Smooth muscle cell (in vitro differentiated cells): Measurements from ENCODE around the gene LHFPL2. TPM values are rescaled to one million over a fixed set of nuclear protein-coding genes. Genes with fewer than 3 reads are reported as not detected.

Experiments
- DNase-seq: peaks from one replicate; lab custom pipeline; 2025; ENCODE audit not compliant: unreplicated experiment; lab: John Stamatoyannopoulos, UW
- H2AFZ ChIP-seq: fragments of 200-600 bp; sonication (generic); 2 replicates; pipeline ENCODE4 v1.6.0; 2016; ENCODE audit warnings: antibody characterized with exemption, low read depth, mild to moderate bottlenecking
- H3F3A ChIP-seq: fragments of 200-600 bp; sonication (generic); 2 replicates; pipeline ENCODE4 v1.6.0; 2017; ENCODE audit warnings: antibody characterized with exemption, low read depth
- H3K27ac ChIP-seq: fragments of 200-600 bp; sonication (generic); 2 replicates; pipeline ENCODE4 v1.5.1; 2016; ENCODE audit warnings: low read depth, mild to moderate bottlenecking
- H3K27me3 ChIP-seq: fragments of 200-600 bp; sonication (generic); 2 replicates; pipeline ENCODE4 v1.6.1; 2016; ENCODE audit warnings: low read depth, mild to moderate bottlenecking
- H3K36me3 ChIP-seq: fragments of 200-600 bp; sonication (generic); 2 replicates; pipeline ENCODE4 v1.5.1; 2016; ENCODE audit warnings: low read depth
- H3K4me1 ChIP-seq: fragments of 200-600 bp; sonication (generic); 2 replicates; pipeline ENCODE4 v1.5.1; 2016; ENCODE audit warnings: low read depth
- H3K4me2 ChIP-seq: fragments of 200-600 bp; sonication (generic); 2 replicates; pipeline ENCODE4 v1.6.0; 2016; ENCODE audit warnings: mild to moderate bottlenecking
- H3K4me3 ChIP-seq: fragments of 200-600 bp; sonication (generic); 2 replicates; pipeline ENCODE4 v1.5.1; 2016; ENCODE audit warnings: mild to moderate bottlenecking
- H3K79me2 ChIP-seq: fragments of 200-600 bp; sonication (generic); 2 replicates; pipeline ENCODE4 v1.6.0; 2016; ENCODE audit warnings: low read depth, mild to moderate bottlenecking
- H3K9ac ChIP-seq: fragments of 200-600 bp; sonication (generic); 2 replicates; pipeline ENCODE4 v1.6.0; 2016; ENCODE audit warnings: low read depth
- H3K9me3 ChIP-seq: fragments of 200-600 bp; sonication (generic); replicated peaks from 2 replicates; pipeline ENCODE4 v1.5.1; 2016; ENCODE audit warnings: low read depth
- H4K20me1 ChIP-seq: fragments of 200-600 bp; sonication (generic); 2 replicates; pipeline ENCODE4 v1.6.0; 2016; ENCODE audit warnings: low read depth
- CTCF ChIP-seq: fragments of 200-600 bp; sonication (generic); IDR thresholded peaks from 2 replicates; pipeline ENCODE4 v1.5.1; 2017; ENCODE audit warnings: borderline replicate concordance, mild to moderate bottlenecking, antibody characterized with exemption; ENCODE audit not compliant: insufficient read depth, poor library complexity, severe bottlenecking
- WGBS: methylation state at CpG from one replicate; pipeline ENCODE4 v1.1.7; 2016; ENCODE audit warnings: low lambda C conversion rate; 5-methylcytosine and 5-hydroxymethylcytosine counted together
- polyA plus RNA-seq: library from polyadenylated mRNA; unstranded; fragments of >200 nt; fragmentation: Nextera tagmentation; extraction: Ambion mirVana; gene quantifications from 2 replicates; pipeline ENCODE4 v1.2.1, GENCODE V29; 2016
- total RNA-seq: library from RNA; depleted of rRNA; stranded (reverse); fragments of >200 nt; gene quantifications from 2 replicates; pipeline ENCODE4 v1.2.3, GENCODE V29; 2014

Gene LHFPL2
- total and polyA plus RNA-seq, 2 experiments from 2014 or later = 13.4 to 18.6 TPM

- Histone ChIP-seq H3K4me1 (no peaks in the 10 kb centered on the region), H3K36me3 (no peaks in the 10 kb centered on the region), H3K79me2 (no peaks in the 10 kb centered on the region), H3K27ac (no peak overlapping the region), H2AFZ (no peak overlapping the region), H3K4me2 (no peak overlapping the region), H3K27me3 (no peaks in the 10 kb centered on the region), H3K4me3 (no peak overlapping the region), H4K20me1 (no peaks in the 10 kb centered on the region), H3F3A (no peaks in the 10 kb centered on the region), H3K9me3 (no peaks in the 10 kb centered on the region), H3K9ac (no peak overlapping the region)
- DNase-seq = no peak
- 33% methylated on average over 3 of the region's 3 CpGs for WGBS
- no peak for TF ChIP-seq CTCF
These were observed 11.1 kb upstream of the LHFPL2 start for GRCh38 chr5:78659714-78660113.

GRCh38 chr5:78659114-78659513, 10.5 kb upstream of the LHFPL2 start:
- TF ChIP-seq CTCF = no peak
- WGBS = 92% methylated on average over 3 of the region's 3 CpGs
- no peaks in the 10 kb centered on the region for H3K79me2 ChIP-seq
- H3K36me3 ChIP-seq = no peaks in the 10 kb centered on the region
- H3K27me3 ChIP-seq = no peaks in the 10 kb centered on the region
- H3K27ac ChIP-seq = no peak overlapping the region
- H3K9me3 ChIP-seq = no peaks in the 10 kb centered on the region
- no peaks in the 10 kb centered on the region for H4K20me1 ChIP-seq
- no peak for DNase-seq
- H3F3A ChIP-seq = no peaks in the 10 kb centered on the region
- no peak overlapping the region for H3K9ac ChIP-seq
- no peak overlapping the region for H3K4me3 ChIP-seq
- no peaks in the 10 kb centered on the region for H3K4me1 ChIP-seq
- H2AFZ ChIP-seq = no peak overlapping the region
- no peak overlapping the region for H3K4me2 ChIP-seq

- H3K27me3 ChIP-seq = no peaks in the 10 kb centered on the region
- 93% methylated on average over 2 of the region's 2 CpGs for WGBS
- H2AFZ ChIP-seq = no peak overlapping the region
- no peaks in the 10 kb centered on the region for H3F3A ChIP-seq
- H3K9ac ChIP-seq = no peak overlapping the region
- no peak overlapping the region for H3K4me3 ChIP-seq
- TF ChIP-seq CTCF = no peak
- H3K79me2 ChIP-seq = no peaks in the 10 kb centered on the region
- no peak overlapping the region for H3K27ac ChIP-seq
- no peak overlapping the region for H3K4me2 ChIP-seq
- H3K9me3 ChIP-seq = no peaks in the 10 kb centered on the region
- H3K4me1 ChIP-seq = no peaks in the 10 kb centered on the region
- no peaks in the 10 kb centered on the region for H4K20me1 ChIP-seq
- no peaks in the 10 kb centered on the region for H3K36me3 ChIP-seq
- DNase-seq = no peak
These were observed 8.6 kb upstream of the LHFPL2 start for GRCh38 chr5:78657201-78657600.

GRCh38 chr5:78655746-78656290, 7.2 kb upstream of the LHFPL2 start:
- Histone ChIP-seq H3K79me2 (no peaks in the 10 kb centered on the region), H3F3A (no peaks in the 10 kb centered on the region), H3K36me3 (no peaks in the 10 kb centered on the region), H2AFZ (no peak overlapping the region), H3K4me2 (no peak overlapping the region), H4K20me1 (no peaks in the 10 kb centered on the region), H3K27ac (no peak overlapping the region), H3K4me3 (no peak overlapping the region), H3K4me1 (no peaks in the 10 kb centered on the region), H3K9me3 (no peaks in the 10 kb centered on the region), H3K9ac (no peak overlapping the region), H3K27me3 (no peaks in the 10 kb centered on the region)
- no peak for DNase-seq
- no peak for TF ChIP-seq CTCF
